Activated CD8-positive, alpha-beta T cell treated with anti-CD3 and anti-CD28 coated beads for 36 hours (primary cell): Measurements from ENCODE around the gene CDC14B. TPM values are rescaled to one million over a fixed set of nuclear protein-coding genes. Genes with fewer than 3 reads are reported as not detected.

Experiments
- ATAC-seq: fragments of 200-7000 bp; cut with Tn5 transposase; one replicate; pipeline ENCODE4 v1.10.0; 2021; ENCODE audit warnings: mild to moderate bottlenecking, moderate library complexity
- CTCF ChIA-PET: fragments of 350-600 bp; sonication (Branson Sonifier 250); formaldehyde crosslinking; loops from one replicate; lab custom pipeline; 2021; ENCODE audit warnings: antibody characterized with exemption; lab: Charles Lee
- POLR2A ChIA-PET: fragments of 350-600 bp; sonication (Branson Sonifier 250); formaldehyde crosslinking; loops from one replicate; lab custom pipeline; 2021; ENCODE audit warnings: antibody characterized with exemption; lab: Charles Lee
- DNase-seq: peaks from one replicate; pipeline ENCODE4 v3.0.0-alpha.2; 2020
- H3K27ac Mint-ChIP-seq: one replicate; pipeline ENCODE4 v1.8.0; 2021; ENCODE audit warnings: mild to moderate bottlenecking, mixed read lengths
- H3K27me3 Mint-ChIP-seq: one replicate; pipeline ENCODE4 v1.8.0; 2021; ENCODE audit warnings: mixed read lengths
- H3K36me3 Mint-ChIP-seq: one replicate; pipeline ENCODE4 v1.8.0; 2021; ENCODE audit warnings: low read depth, mixed read lengths
- H3K4me1 Mint-ChIP-seq: one replicate; pipeline ENCODE4 v1.8.0; 2021; ENCODE audit warnings: low read depth, mixed read lengths
- H3K4me3 Mint-ChIP-seq: one replicate; pipeline ENCODE4 v1.8.0; 2021; ENCODE audit warnings: mild to moderate bottlenecking, moderate library complexity, mixed read lengths
- H3K9me3 Mint-ChIP-seq: one replicate; pipeline ENCODE4 v1.8.0; 2021; ENCODE audit warnings: mixed read lengths
- intact Hi-C: fragments of 100-400 bp; cut with micrococcal nuclease; formaldehyde crosslinking; loops from one replicate; pipeline ENCODE4 v1.10.0; 2022
- total RNA-seq, 2 experiments: library from RNA; stranded (reverse); gene quantifications; one replicate each; pipeline ENCODE4 v1.2.3, GENCODE V29; 2021
- TF ChIP-seq, protein P1 (sequence below): fragments of 200-600 bp; IDR thresholded peaks from one replicate; pipeline ENCODE4 v1.8.0; 2022; ENCODE audit warnings: antibody characterized with exemption, mild to moderate bottlenecking

The CDC14B gene
- total RNA-seq, 2 experiments from 2014 or later = 0.27 to 0.54 TPM

DNA sequence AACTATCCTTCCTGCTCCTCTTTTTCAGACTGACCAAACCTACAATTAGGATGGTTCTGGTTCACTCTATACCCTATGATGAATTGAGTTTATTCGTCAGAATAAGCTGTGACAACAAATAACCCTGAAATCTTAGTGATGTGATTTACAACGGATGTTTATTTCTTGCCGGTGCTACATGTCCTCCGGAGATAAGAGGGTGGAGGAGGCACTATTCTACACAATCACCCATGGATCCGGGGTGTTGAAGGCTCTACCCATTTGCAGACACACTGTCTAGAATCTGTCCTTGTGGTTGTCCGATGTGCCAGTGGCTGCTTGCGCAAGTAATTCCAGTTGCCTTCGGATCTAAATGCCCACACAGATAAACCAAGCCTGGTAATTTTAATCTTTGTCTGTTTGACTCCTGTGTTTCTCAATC is 44.7 kb downstream of the CDC14B start:
- intact Hi-C loops = no loop called here
- Mint-ChIP-seq H3K27ac (no peak overlapping the region), H3K9me3 (no peaks in the 10 kb centered on the region), H3K36me3 (no peaks in the 10 kb centered on the region), H3K4me1 (no peaks in the 10 kb centered on the region), H3K4me3 (no peak overlapping the region), H3K27me3 (peaks cover 12% of the 10 kb centered on the region)
- ChIA-PET POLR2A (interaction anchor here (0.7 kb wide), 1 partner anchor 134 kb away, joined by 3 read pairs; no protein-coding TSS in a partner anchor), CTCF (no interaction called here)
- ATAC-seq (no peak), DNase-seq (no peak)
- TF ChIP-seq, protein P1, sequence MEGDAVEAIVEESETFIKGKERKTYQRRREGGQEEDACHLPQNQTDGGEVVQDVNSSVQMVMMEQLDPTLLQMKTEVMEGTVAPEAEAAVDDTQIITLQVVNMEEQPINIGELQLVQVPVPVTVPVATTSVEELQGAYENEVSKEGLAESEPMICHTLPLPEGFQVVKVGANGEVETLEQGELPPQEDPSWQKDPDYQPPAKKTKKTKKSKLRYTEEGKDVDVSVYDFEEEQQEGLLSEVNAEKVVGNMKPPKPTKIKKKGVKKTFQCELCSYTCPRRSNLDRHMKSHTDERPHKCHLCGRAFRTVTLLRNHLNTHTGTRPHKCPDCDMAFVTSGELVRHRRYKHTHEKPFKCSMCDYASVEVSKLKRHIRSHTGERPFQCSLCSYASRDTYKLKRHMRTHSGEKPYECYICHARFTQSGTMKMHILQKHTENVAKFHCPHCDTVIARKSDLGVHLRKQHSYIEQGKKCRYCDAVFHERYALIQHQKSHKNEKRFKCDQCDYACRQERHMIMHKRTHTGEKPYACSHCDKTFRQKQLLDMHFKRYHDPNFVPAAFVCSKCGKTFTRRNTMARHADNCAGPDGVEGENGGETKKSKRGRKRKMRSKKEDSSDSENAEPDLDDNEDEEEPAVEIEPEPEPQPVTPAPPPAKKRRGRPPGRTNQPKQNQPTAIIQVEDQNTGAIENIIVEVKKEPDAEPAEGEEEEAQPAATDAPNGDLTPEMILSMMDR = no peak

DNA sequence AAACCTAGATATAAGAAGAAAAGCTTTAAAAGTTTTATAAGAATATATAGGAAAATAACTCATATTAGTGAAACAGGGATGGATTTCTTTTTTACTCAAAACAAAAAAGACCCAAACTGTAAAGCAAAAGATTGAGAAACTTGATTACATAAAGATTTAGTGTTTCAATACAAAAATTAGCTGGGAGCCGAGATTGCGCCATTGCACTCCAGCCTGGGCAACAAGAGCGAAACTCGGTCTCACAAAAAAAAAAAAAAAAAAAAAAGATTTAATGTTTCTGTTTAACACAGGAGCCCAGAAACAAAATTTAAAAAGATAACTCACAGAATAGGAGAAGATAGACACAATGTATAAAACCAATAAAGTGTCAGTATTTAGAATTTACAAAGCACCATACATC is 45.2 kb downstream of the CDC14B start:
- H3K36me3 Mint-ChIP-seq = no peaks in the 10 kb centered on the region
- no peaks in the 10 kb centered on the region for H3K9me3 Mint-ChIP-seq
- no peaks in the 10 kb centered on the region for H3K4me1 Mint-ChIP-seq
- ChIA-PET CTCF (no interaction called here), POLR2A (no interaction called here)
- DNase-seq = no peak
- TF ChIP-seq, protein P1 = no peak
- no peak overlapping the region for H3K27ac Mint-ChIP-seq
- ATAC-seq = no peak
- intact Hi-C loops = no loop called here
- no peak overlapping the region for H3K4me3 Mint-ChIP-seq
- H3K27me3 Mint-ChIP-seq = peaks cover 12% of the 10 kb centered on the region

DNA sequence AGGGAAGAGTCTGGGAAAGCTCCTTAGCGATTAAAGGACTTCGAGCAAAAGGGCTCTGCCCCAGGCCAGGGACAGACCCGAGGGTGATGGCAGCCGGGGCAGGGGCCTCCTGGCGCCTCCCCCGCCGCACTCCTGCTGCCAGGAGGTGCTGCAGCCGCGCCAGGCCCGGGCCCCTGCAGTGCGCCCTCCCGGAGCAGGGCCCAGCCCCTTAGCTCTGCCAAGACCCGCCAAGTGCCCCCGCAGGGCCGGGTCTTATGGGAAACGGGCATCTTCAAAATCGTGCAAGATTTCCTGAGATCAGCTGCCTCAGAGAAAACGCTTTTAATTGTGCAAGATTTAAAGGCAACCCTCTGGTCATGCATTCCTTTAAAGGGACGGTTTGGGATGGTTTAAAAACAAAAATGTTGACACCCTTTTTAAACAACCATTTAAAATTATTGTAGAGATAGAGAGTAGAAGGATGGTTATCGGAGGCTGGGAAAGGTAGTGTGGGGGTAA is 52.4 kb downstream of the CDC14B start:
- H3K4me1 Mint-ChIP-seq = peaks cover 28% of the 10 kb centered on the region
- ChIA-PET CTCF (interaction anchor here (0.7 to 2.8 kb wide), 8 partner anchors 10 to 240 kb away, joined by 3 to 13 read pairs (median 5); no protein-coding TSS in a partner anchor), POLR2A (interaction anchor here (0.8 kb wide), 2 partner anchors 8 to 149 kb away, joined by 3 read pairs; partner anchors contain the start of gene ZNF367)
- ATAC-seq (peak; percentile 40), DNase-seq (peak; percentile 15)
- H3K36me3 Mint-ChIP-seq = no peaks in the 10 kb centered on the region
- TF ChIP-seq, protein P1 = no peak
- no peaks in the 10 kb centered on the region for H3K9me3 Mint-ChIP-seq
- H3K27me3 Mint-ChIP-seq = peaks cover 4% of the 10 kb centered on the region
- intact Hi-C loops = loop anchor here (10.0 kb wide), 1 partner anchor 122 kb away; no protein-coding TSS in a partner anchor
- H3K4me3 Mint-ChIP-seq = peak overlapping the region; percentile 69
- peak overlapping the region; percentile 15 for H3K27ac Mint-ChIP-seq

DNA sequence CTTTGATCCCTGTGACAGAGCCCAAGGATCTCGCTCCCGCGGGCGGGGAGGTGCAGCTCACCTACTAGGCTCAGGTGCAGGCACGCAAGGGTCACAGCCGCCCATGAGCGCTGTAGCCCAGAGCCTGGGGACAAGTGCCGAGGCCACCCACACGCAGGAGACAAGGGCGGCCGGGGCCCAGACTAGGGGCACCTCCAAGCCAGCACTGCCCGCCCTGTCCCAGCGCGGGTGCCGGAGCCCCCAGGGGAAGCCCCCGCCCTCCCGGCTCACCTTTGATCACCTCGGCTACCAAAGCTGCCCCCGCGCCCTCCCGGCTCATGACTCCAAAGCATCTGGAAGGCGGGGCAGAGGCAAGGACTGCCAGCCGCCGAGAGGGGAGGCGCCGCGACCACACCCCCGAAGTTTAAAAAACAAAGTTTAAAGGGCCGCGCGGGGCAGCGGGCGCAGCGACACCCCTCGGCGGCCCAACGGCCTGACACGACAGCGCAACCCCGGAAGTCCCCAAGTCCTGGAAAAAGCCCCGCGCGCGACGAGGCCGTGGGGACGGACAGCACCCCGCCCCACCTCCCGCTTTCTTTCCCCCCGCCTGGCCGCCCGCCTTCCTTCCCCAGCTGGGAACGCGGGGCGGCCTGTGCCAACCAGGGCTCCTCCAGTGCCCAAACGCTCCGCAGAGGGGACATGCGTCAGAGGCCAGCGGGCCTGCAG is 53.0 kb downstream of the CDC14B start:
- H3K4me3 Mint-ChIP-seq = peak overlapping the region; percentile 69
- peak overlapping the region; percentile 1 for H3K27ac Mint-ChIP-seq
- TF ChIP-seq, protein P1 = peak; percentile 54
- peak; percentile 84 for DNase-seq
- H3K9me3 Mint-ChIP-seq = no peaks in the 10 kb centered on the region
- no peaks in the 10 kb centered on the region for H3K36me3 Mint-ChIP-seq
- peaks cover 4% of the 10 kb centered on the region for H3K27me3 Mint-ChIP-seq
- CTCF ChIA-PET = interaction anchor here (0.8 to 2.8 kb wide), 10 partner anchors 10 to 239 kb away, joined by 3 to 13 read pairs (median 4); no protein-coding TSS in a partner anchor
- H3K4me1 Mint-ChIP-seq = peaks cover 28% of the 10 kb centered on the region
- POLR2A ChIA-PET = interaction anchor here (0.6 to 0.8 kb wide), 4 partner anchors 9 to 149 kb away, joined by 3 read pairs; partner anchors contain the start of gene ZNF367
- intact Hi-C loops = loop anchor here (10.0 kb wide), 1 partner anchor 122 kb away; no protein-coding TSS in a partner anchor
- ATAC-seq = peak; percentile 88
